H1 (cell line): Measurements from ENCODE around the gene GPR63. TPM values are rescaled to one million over a fixed set of nuclear protein-coding genes. Genes with fewer than 3 reads are reported as not detected.

Experiments used
- CTCF ChIA-PET: fragments of 300-600 bp; sonication (Branson Sonifier 250); formaldehyde crosslinking; loops from one replicate; lab custom pipeline; 2021; ENCODE audit not compliant: partially characterized antibody; lab: Charles Lee
- POLR2A ChIA-PET: fragments of 300-600 bp; sonication (Branson Sonifier 250); formaldehyde crosslinking; loops from one replicate; lab custom pipeline; 2021; ENCODE audit warnings: inconsistent platforms; ENCODE audit not compliant: partially characterized antibody; lab: Charles Lee
- DNase-seq, 2 experiments: peaks; one replicate each; pipeline versions ENCODE4 v3.0.0 to v3.0.0-alpha.2; 2010 to 2022; ENCODE audit warnings: low spot score in 2 of 2, low read depth in 1 of 2, mixed read lengths in 1 of 2
- FAIRE-seq: peaks from 2 replicates; lab custom pipeline; 2011; peaks lifted over from hg19 to GRCh38; lab: Jason Lieb, UNC
- H2AFZ ChIP-seq: 2 replicates; pipeline ENCODE4 v1.8.1; 2012; ENCODE audit warnings: low read length, inconsistent platforms
- H2AK5ac ChIP-seq: 2 replicates; pipeline ENCODE4 v1.6.1; 2013; ENCODE audit warnings: low read depth, low read length
- H2BK120ac ChIP-seq: replicated peaks from 2 replicates; pipeline ENCODE3; 2013; ENCODE audit warnings: low read depth, low read length, inconsistent platforms
- H2BK12ac ChIP-seq: 2 replicates; pipeline ENCODE4 v1.6.1; 2013; ENCODE audit warnings: low read depth, low read length
- H2BK15ac ChIP-seq: 2 replicates; pipeline ENCODE4 v1.6.1; 2013; ENCODE audit warnings: low read length
- H2BK20ac ChIP-seq: 2 replicates; pipeline ENCODE4 v1.6.1; 2013; ENCODE audit warnings: low read length
- H2BK5ac ChIP-seq: 2 replicates; pipeline ENCODE4 v1.6.1; 2013; ENCODE audit warnings: low read depth, low read length
- H3K14ac ChIP-seq: 2 replicates; pipeline ENCODE4 v1.6.1; 2013; ENCODE audit warnings: inconsistent platforms; ENCODE audit not compliant: insufficient read length
- H3K18ac ChIP-seq: 2 replicates; pipeline ENCODE4 v1.6.1; 2013; ENCODE audit warnings: low read length; ENCODE audit errors: extremely low read depth
- H3K23ac ChIP-seq: 2 replicates; pipeline ENCODE4 v1.6.1; 2013; ENCODE audit warnings: inconsistent platforms; ENCODE audit not compliant: insufficient read length
- H3K23me2 ChIP-seq: 2 replicates; pipeline ENCODE4 v1.6.1; 2013; ENCODE audit warnings: low read depth, low read length
- H3K27ac ChIP-seq: 2 replicates; pipeline ENCODE4 v1.6.1; 2011; ENCODE audit warnings: low read depth, low read length, inconsistent platforms
- H3K27me3 ChIP-seq, 4 experiments: replicated peaks in 1 of 4; 1 replicate in 1 of 4; 2 replicates in 3 of 4; pipeline versions ENCODE4 v1.6.1 to v1.8.1; 2011 to 2013; ENCODE audit warnings: low read length in 3 of 4, mild to moderate bottlenecking in 3 of 4, inconsistent platforms in 2 of 4, mixed read lengths in 2 of 4, moderate library complexity in 1 of 4; ENCODE audit not compliant: control insufficient read depth in 3 of 4, insufficient read depth in 3 of 4; ENCODE audit errors: extremely low read depth in 1 of 4
- H3K36me3 ChIP-seq, 4 experiments: 2 replicates each; pipeline versions ENCODE4 v1.6.1 to v1.8.1; 2011 to 2013; ENCODE audit warnings: mild to moderate bottlenecking in 4 of 4, low read length in 3 of 4, moderate library complexity in 2 of 4, control low read depth in 1 of 4, inconsistent platforms in 1 of 4; ENCODE audit not compliant: insufficient read depth in 4 of 4, control insufficient read depth in 2 of 4
- H3K4ac ChIP-seq: replicated peaks from 2 replicates; pipeline ENCODE3; 2013; ENCODE audit warnings: low read length, low read depth, mixed read lengths, inconsistent platforms; ENCODE audit not compliant: insufficient read length
- H3K4me1 ChIP-seq, 4 experiments: replicated peaks in 1 of 4; 1 replicate in 1 of 4; 2 replicates in 3 of 4; pipeline versions ENCODE4 v1.6.1 to v1.8.1; 2011 to 2013; ENCODE audit warnings: low read length in 3 of 4, inconsistent platforms in 2 of 4, mixed read lengths in 1 of 4; ENCODE audit not compliant: insufficient read depth in 4 of 4, control insufficient read depth in 3 of 4
- H3K4me2 ChIP-seq, 2 experiments: 2 replicates each; pipeline versions ENCODE4 v1.6.1 to v1.8.1; 2011 to 2013; ENCODE audit warnings: low read depth in 2 of 2, low read length in 2 of 2, control low read depth in 1 of 2, inconsistent platforms in 1 of 2, mild to moderate bottlenecking in 1 of 2; ENCODE audit not compliant: insufficient read depth in 1 of 2
- H3K4me3 ChIP-seq, 4 experiments: fragments of 200-600, 300-600 bp in 1 of 4; sonication (generic), shearing (Covaris generic), sonication (Bioruptor Twin) in 1 of 4; 2 replicates each; pipeline versions ENCODE4 v1.5.1 to v1.8.1; 2011 to 2016; ENCODE audit warnings: low read length in 4 of 4, low read depth in 3 of 4, control low read depth in 2 of 4, inconsistent platforms in 2 of 4, mild to moderate bottlenecking in 2 of 4, mixed read lengths in 1 of 4, moderate library complexity in 1 of 4; ENCODE audit not compliant: insufficient read depth in 2 of 4; ENCODE audit errors: extremely low read depth in 1 of 4
- H3K56ac ChIP-seq: replicated peaks from 2 replicates; pipeline ENCODE3; 2013; ENCODE audit warnings: low read depth, mild to moderate bottlenecking, mixed read lengths, low read length, inconsistent platforms; ENCODE audit not compliant: insufficient read length
- H3K79me1 ChIP-seq: 2 replicates; pipeline ENCODE4 v1.6.1; 2013; ENCODE audit warnings: low read depth, low read length, control low read depth
- H3K79me2 ChIP-seq, 2 experiments: 2 replicates each; pipeline versions ENCODE4 v1.6.1 to v1.8.1; 2012 to 2013; ENCODE audit warnings: low read length in 2 of 2, mild to moderate bottlenecking in 2 of 2, inconsistent platforms in 1 of 2; ENCODE audit not compliant: insufficient read depth in 2 of 2, control insufficient read depth in 1 of 2
- H3K9ac ChIP-seq, 4 experiments: replicated peaks in 1 of 4; 1 replicate in 1 of 4; 2 replicates in 3 of 4; pipeline versions ENCODE4 v1.6.1 to v1.8.1; 2011 to 2013; ENCODE audit warnings: low read depth in 3 of 4, low read length in 3 of 4, control low read depth in 2 of 4, mild to moderate bottlenecking in 2 of 4, moderate library complexity in 2 of 4, inconsistent platforms in 1 of 4; ENCODE audit errors: extremely low read depth in 1 of 4
- H3K9me3 ChIP-seq, 2 experiments: 2 replicates each; pipeline versions ENCODE4 v1.6.1 to v1.8.1; 2012 to 2013; ENCODE audit warnings: mild to moderate bottlenecking in 2 of 2, moderate library complexity in 2 of 2, control low read depth in 1 of 2, inconsistent platforms in 1 of 2, low read depth in 1 of 2, low read length in 1 of 2, mixed read lengths in 1 of 2; ENCODE audit not compliant: insufficient read depth in 2 of 2
- H4K20me1 ChIP-seq, 2 experiments: replicated peaks in 1 of 2; 2 replicates each; pipeline versions ENCODE3 to v1.8.1; 2011 to 2013; ENCODE audit warnings: inconsistent platforms in 2 of 2, low read length in 2 of 2, mild to moderate bottlenecking in 1 of 2; ENCODE audit not compliant: insufficient read depth in 2 of 2, control insufficient read depth in 1 of 2
- H4K5ac ChIP-seq: 2 replicates; pipeline ENCODE4 v1.6.1; 2013; ENCODE audit warnings: low read length, low read depth, mixed read lengths, inconsistent platforms; ENCODE audit not compliant: insufficient read length
- H4K8ac ChIP-seq: 2 replicates; pipeline ENCODE4 v1.8.0; 2013; ENCODE audit warnings: mild to moderate bottlenecking, moderate library complexity, low read length, inconsistent platforms; ENCODE audit not compliant: insufficient read depth; ENCODE audit errors: extremely low read depth
- H4K91ac ChIP-seq: replicated peaks from 2 replicates; pipeline ENCODE3; 2013; ENCODE audit warnings: low read length, mixed read lengths, inconsistent platforms; ENCODE audit not compliant: insufficient read length
- SRF ChIP-seq: IDR thresholded peaks from 2 replicates; pipeline ENCODE4 v1.6.1; 2011; ENCODE audit warnings: mild to moderate bottlenecking, low read depth, low read length, moderate library complexity
- WGBS, 2 experiments: shearing (Covaris generic) in 1 of 2; methylation state at CpG; one replicate each; pipeline versions ENCODE4 v1.1.6 to v1.1.7; 2013 to 2015; ENCODE audit warnings: low lambda C conversion rate in 2 of 2, mixed read lengths in 2 of 2, inconsistent platforms in 1 of 2, low coverage in 1 of 2, missing lambda C conversion rate in 1 of 2; ENCODE audit not compliant: insufficient replicate concordance in 2 of 2, insufficient coverage in 1 of 2, insufficient read length in 1 of 2; ENCODE audit errors: extremely low coverage in 1 of 2, missing lambda C conversion rate in 1 of 2; 5-methylcytosine and 5-hydroxymethylcytosine counted together
- polyA plus RNA-seq, 7 experiments: library from polyadenylated mRNA; depleted of rRNA in 3 of 7; stranded (reverse) in 5 of 7; unstranded in 2 of 7; fragments of >200 nt in 5 of 7; fragments of 200-250 nt in 2 of 7; gene quantifications; 1 replicate in 5 of 7; 2 replicates in 1 of 7; 4 replicates in 1 of 7; pipeline versions ENCODE4 v1.2.1 to v1.2.3, GENCODE V29; 2011 to 2013; ENCODE audit warnings: missing spikeins in 2 of 7, mixed read lengths in 2 of 7
- total RNA-seq: library from RNA; stranded (reverse); fragmentation: NEBNext Ultra II Directional; extraction: Animal tissue kit (Norgen Biotek cat#: 25700); gene quantifications from 2 replicates; pipeline ENCODE4 v1.2.1, GENCODE V29; 2021

Gene GPR63
- total and polyA plus RNA-seq, 2 of the 8 experiments (the other 6 are each of a cell fraction or from before 2014, with no cell fraction given), result 6.1 to 11.6 TPM

- Histone ChIP-seq H4K20me1 (no peaks in the 10 kb centered on the region), H3K27ac (no peak overlapping the region), H4K8ac (no peak overlapping the region), H3K9me3 (peaks cover 2 to 3% of the 10 kb centered on the region in 2 experiments; a peak in 1 of 4 replicates), H3K36me3 (no peaks in the 10 kb centered on the region), H2BK15ac (no peak overlapping the region), H4K5ac (no peak overlapping the region), H3K4ac (no peak overlapping the region), H2BK12ac (no peak overlapping the region), H3K9ac (no peak overlapping the region), H3K79me2 (no peaks in the 10 kb centered on the region), H2BK5ac (no peak overlapping the region), H4K91ac (no peak overlapping the region), H3K4me1 (no peaks in the 10 kb centered on the region; a peak in 1 of 7 replicates), H3K18ac (no peak overlapping the region), H3K23ac (no peak overlapping the region), H3K4me2 (no peak overlapping the region), H3K27me3 (no peaks in the 10 kb centered on the region), H3K56ac (no peak overlapping the region), H3K79me1 (no peaks in the 10 kb centered on the region), H2AFZ (0 out of 2 replicates have a peak overlapping the region, but pooled peaks have one; percentile 60), H2BK20ac (no peak overlapping the region), H3K14ac (no peak overlapping the region), H2BK120ac (no peak overlapping the region), H3K23me2 (no peaks in the 10 kb centered on the region), H2AK5ac (no peak overlapping the region), H3K4me3 (no peak overlapping the region)
- FAIRE-seq (no peak), DNase-seq (no peak)
- ChIA-PET CTCF (no interaction called here), POLR2A (no interaction called here)
- 96% methylated on average over 1 of the region's 1 CpG; no CpG with 5 or more reads in 1 of the 2 experiments for whole genome bisulfite sequencing, 2 experiments
- no peak for TF ChIP-seq SRF
Observed at GRCh38 chr6:96862560-96862959, 25.3 kb upstream of the GPR63 start.
